Measurements from ENCODE around the gene ASAP3. TPM values are rescaled to one million over a fixed set of nuclear protein-coding genes. Genes with fewer than 3 reads are reported as not detected.

Gene ASAP3
- total and polyA plus RNA-seq, 2 of the 4 experiments (the other 2 are of a cell fraction), result 18.6 to 18.8 TPM

- intact Hi-C loops (cut with micrococcal nuclease), result no loop called here
- H3K14ac ChIP-seq (replicated peaks; ENCODE audit: low read depth, low read length), result no peak overlapping the region
- H3K4me3 ChIP-seq (ENCODE audit: insufficient read depth, low read depth, low read length), result no peak overlapping the region
- H3K27me3 ChIP-seq (ENCODE audit: control insufficient read depth, insufficient read depth, low read length), result no peaks in the 10 kb centered on the region
- no peak overlapping the region for H4K8ac ChIP-seq (ENCODE audit: low read depth in 2 of 2, low read length in 2 of 2)
- no peak overlapping the region for H4K5ac ChIP-seq (ENCODE audit: low read depth, low read length)
- no peak overlapping the region for H2BK120ac ChIP-seq (ENCODE audit: low read depth, low read length)
- H4K91ac ChIP-seq (ENCODE audit: insufficient read depth, low read depth, low read length), result no peak overlapping the region
- no peak overlapping the region for H2BK5ac ChIP-seq (ENCODE audit: low read depth, low read length, poor library complexity, severe bottlenecking)
- ChIA-PET POLR2A (ENCODE audit: unreplicated experiment) (no interaction called here), CTCF (no interaction called here)
- H3K36me3 ChIP-seq (ENCODE audit: control insufficient read depth, insufficient read depth, low read length), result peaks cover 32% of the 10 kb centered on the region
- no peak overlapping the region for H3K18ac ChIP-seq (ENCODE audit: low read depth, low read length)
- H2AK9ac ChIP-seq (replicated peaks; ENCODE audit: low read depth, low read length, poor library complexity), result no peak overlapping the region
- H4K20me1 ChIP-seq (ENCODE audit: insufficient read depth, low read length), result no peaks in the 10 kb centered on the region
- no peak overlapping the region; the same call in 1 of the 2 replicates for H3K56ac ChIP-seq (ENCODE audit: extremely low read depth, insufficient read depth, low read length)
- H3K79me1 ChIP-seq (ENCODE audit: low read depth in 1 of 2, low read length in 2 of 2), result no peaks in the 10 kb centered on the region
- no peak overlapping the region for H3K23ac ChIP-seq (ENCODE audit: low read depth, low read length)
- WGBS, 2 experiments (ENCODE audit: extremely low coverage in 2 of 2, insufficient read length in 1 of 2), result no CpG with 5 or more reads among the region's 2 CpGs
- ATAC-seq (ENCODE audit: low read depth), result no peak
- H3K9ac ChIP-seq (ENCODE audit: low read depth, low read length), result no peak overlapping the region
- no peak overlapping the region for H2BK15ac ChIP-seq (ENCODE audit: low read depth, low read length)
- no peak overlapping the region for H3K4ac ChIP-seq (ENCODE audit: low read depth, low read length)
- in situ Hi-C loops (cut with MboI; ENCODE audit: low sequenced_read_pairs), result no loop called here
- H3K27ac ChIP-seq (ENCODE audit: insufficient read depth, low read length), result no peak overlapping the region
- H2AK5ac ChIP-seq (ENCODE audit: low read depth, low read length), result no peak overlapping the region
- H2AFZ ChIP-seq (replicated peaks; ENCODE audit: low read length, poor library complexity), result no peak overlapping the region
- H3K9me1 ChIP-seq (ENCODE audit: insufficient read depth, low read length), result peaks cover 5% of the 10 kb centered on the region
- no peak for DNase-seq
- BruUV-seq (replicated peaks), result no TSS peak
- H3K4me2 ChIP-seq (ENCODE audit: low read depth, low read length), result no peak overlapping the region
- dilution Hi-C loops (cut with HindIII; ENCODE audit: low sequenced_read_pairs, unreplicated experiment), result loop anchor here (10.0 kb wide), 1 partner anchor 94 kb away; no protein-coding TSS in a partner anchor
- no peaks in the 10 kb centered on the region for H3K9me3 ChIP-seq (ENCODE audit: control insufficient read depth, insufficient read depth, low read length)
- peaks cover 2% of the 10 kb centered on the region; the same call in 1 of the 2 replicates for H3K4me1 ChIP-seq (ENCODE audit: control insufficient read depth, insufficient read depth, low read length)
- H2BK20ac ChIP-seq (ENCODE audit: low read depth, low read length), result no peak overlapping the region
- TF ChIP-seq SMC3 (IDR thresholded peaks at IDR 0.05; ENCODE audit: low read depth, low read length) (no peak), RFX5 (IDR thresholded peaks at IDR 0.05; ENCODE audit: low read depth, low read length) (no peak), MXI1 (IDR thresholded peaks at IDR 0.05; ENCODE audit: borderline replicate concordance, low read depth, low read length) (no peak), USF2 (IDR thresholded peaks at IDR 0.05; ENCODE audit: low read depth, low read length) (no peak), FOS (IDR thresholded peaks at IDR 0.05; ENCODE audit: low read depth, low read length) (no peak), RCOR1 (IDR thresholded peaks at IDR 0.05; ENCODE audit: insufficient replicate concordance, low read length) (no peak), CHD1 (IDR thresholded peaks at IDR 0.05; ENCODE audit: low read depth, low read length) (no peak)
Measured at GRCh38 chr1:23428136-23428905, 55.7 kb downstream of the ASAP3 start.
